Glomerular visceral epithelial cell (primary cell): ENCODE data around the gene KRT6A.
"Not testable (repeated sequence)": the region's sequence is repeated elsewhere in the genome, so short reads cannot be mapped to it uniquely, and the experiment has no call there.

ENCODE experiments used
- DNase-seq: peaks from one replicate; pipeline ENCODE4 v3.0.0-alpha.2; 2016; ENCODE audit errors: extremely low spot score

KRT6A gene

GRCh38 chr12:52464897-52465296 lies 28.2 kb downstream of the KRT6A start:
- DNase-seq = no peak

DNA sequence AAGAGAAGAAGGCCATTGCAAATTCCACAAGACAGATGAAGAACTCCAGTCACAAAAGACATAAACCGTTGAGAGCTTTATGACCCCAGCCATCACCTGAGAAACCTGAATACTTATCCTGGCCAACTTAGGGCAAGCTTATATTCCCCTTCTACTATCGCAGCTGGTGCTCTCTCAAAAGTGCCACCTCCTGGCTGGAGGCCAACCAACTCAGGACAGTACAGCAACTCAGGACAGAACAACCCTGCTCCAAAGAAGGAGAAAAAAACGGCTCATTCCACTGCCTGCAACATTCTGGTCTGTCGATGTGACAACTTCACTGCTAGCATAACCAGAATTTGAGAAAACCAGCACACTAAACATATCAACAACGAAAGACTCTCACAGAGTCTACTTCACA lies 31.4 kb downstream of the KRT6A start:
- no peak for DNase-seq

DNA sequence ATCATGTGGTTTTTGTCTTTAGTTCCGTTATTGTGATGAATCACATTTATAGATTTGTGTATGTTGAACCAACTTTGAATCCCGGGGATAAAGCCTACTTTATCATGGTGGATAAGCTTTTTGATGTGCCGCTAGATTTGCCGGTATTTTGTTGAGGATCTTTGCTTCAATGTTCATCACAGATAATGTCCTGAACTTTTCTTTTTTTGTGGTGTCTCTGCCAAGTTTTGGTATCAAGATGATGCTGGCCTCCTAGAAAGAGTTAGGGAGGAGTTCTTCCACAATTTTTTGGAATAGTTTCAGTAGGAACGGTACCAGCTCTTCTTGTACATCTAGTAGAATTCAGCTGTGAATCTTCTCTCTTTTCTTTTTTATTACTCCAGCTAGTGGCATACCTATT lies 34.2 kb downstream of the KRT6A start:
- DNase-seq = no peak

GRCh38 chr12:52455821-52456220 lies 37.2 kb downstream of the KRT6A start:
- no peak for DNase-seq

- no peak for DNase-seq
These were observed 38.5 kb downstream of the KRT6A start for GRCh38 chr12:52454411-52455201.

GRCh38 chr12:52452101-52452500 lies 41.0 kb downstream of the KRT6A start, which contains the start of gene KRT6B:
Gene KRT6B (minus strand): TSS chr12:52452146. CDS start chr12:52452078, 68 bp downstream.
- no peak for DNase-seq

- DNase-seq = no peak
These were observed 44.8 kb downstream of the KRT6A start for GRCh38 chr12:52448228-52448627.

DNA sequence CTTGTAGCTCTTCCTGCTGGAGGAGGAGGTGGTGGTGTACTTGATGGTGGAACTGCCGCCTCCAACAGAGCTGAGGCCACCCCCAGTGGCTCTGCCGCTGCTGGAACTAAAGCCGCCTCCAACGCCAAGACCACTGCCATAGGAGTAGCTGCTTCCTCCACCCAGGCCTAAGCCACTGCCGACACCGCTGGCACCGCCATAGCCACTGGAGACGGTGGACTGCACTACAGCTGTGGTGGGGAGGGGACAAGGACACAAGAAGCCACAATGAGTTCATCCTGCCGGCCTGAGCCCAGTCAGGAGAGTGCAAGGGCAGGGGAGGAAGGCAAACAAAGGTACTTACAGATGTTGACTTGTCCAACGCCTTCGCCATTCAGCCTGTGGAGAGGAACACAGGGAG lies 45.9 kb downstream of the KRT6A start:
- DNase-seq = not testable (repeated sequence)

DNA sequence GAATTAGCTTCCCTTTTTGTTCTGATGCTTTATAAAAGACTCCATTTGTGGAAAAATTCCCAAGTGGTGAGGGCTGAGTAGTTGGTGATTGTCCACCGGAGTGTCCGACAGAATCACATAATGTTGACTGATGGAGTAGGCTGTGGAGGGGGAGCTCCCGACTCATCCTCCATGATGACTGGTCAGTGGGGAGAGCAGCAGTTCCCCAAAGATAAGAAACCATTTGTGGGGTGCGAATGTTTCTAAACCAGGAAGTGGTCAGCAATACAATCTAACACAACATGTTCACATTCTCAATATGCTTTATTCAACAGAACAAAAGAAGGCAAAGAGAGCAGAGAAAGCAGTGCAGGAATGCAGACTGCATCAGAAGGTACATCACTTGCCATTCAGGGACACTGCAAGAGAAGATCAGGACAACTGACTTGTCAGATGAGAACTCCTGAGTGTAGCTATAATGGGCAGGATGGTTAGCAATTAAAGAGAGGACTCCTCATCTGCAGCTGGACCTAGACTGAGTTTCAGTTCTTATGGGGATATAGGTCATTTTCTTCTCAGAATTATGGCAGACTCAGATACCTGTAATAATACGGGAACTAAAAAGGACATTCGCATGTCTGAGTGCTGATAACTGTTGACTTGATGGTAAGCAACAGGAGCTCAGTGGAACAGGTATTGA lies 46.6 kb downstream of the KRT6A start:
- no peak for DNase-seq

DNA sequence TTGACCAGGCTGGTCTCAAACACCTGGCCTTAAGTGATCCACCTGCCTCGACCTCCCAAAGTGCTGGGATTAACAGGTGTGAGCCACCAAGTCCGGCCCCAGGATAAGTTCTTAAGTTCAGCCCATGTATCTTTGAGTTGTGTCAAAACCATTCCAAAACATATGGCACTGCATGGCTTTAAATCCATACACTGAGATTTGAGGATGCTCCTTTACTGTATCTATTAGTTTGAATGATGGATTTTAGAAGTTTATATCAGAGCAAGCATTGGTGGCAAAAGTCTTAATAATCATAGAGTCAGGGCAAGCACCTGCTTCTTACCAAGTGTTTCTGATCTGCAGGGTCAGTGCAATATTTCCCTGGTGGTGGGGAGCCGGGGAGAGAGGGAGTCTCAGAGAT lies 47.2 kb downstream of the KRT6A start:
- DNase-seq = no peak

GRCh38 chr12:52444647-52445595 lies 48.1 kb downstream of the KRT6A start:
- DNase-seq = no peak

- no peak for DNase-seq
These were observed 49.1 kb downstream of the KRT6A start for GRCh38 chr12:52443966-52444365.

- DNase-seq = peak; percentile 95
These were observed 50.4 kb downstream of the KRT6A start for GRCh38 chr12:52442600-52443061.

- DNase-seq = peak; percentile 26
These were observed 51.6 kb downstream of the KRT6A start for GRCh38 chr12:52441320-52441911.

GRCh38 chr12:52440821-52441319 lies 52.2 kb downstream of the KRT6A start:
- peak; percentile 55 for DNase-seq

DNA sequence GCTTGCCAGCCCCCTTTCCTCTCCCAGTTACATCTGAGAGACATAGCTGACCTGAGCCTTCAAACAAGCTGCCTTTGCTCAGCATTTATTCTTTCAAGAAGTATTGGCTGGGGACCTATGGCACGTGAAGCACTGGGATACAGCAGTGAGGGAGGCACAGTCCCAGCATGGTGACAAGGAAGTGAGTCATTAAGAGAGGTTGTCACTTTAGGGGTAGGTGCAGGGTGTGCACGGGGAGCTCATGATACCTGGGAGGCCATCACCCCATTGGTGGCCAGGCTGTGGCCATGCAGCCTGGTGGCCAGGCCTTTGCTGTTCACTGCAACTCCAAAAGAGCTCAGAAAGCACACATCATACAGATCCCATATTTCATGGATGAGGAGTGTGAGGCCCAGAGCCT lies 53.2 kb downstream of the KRT6A start:
- DNase-seq = no peak

DNA sequence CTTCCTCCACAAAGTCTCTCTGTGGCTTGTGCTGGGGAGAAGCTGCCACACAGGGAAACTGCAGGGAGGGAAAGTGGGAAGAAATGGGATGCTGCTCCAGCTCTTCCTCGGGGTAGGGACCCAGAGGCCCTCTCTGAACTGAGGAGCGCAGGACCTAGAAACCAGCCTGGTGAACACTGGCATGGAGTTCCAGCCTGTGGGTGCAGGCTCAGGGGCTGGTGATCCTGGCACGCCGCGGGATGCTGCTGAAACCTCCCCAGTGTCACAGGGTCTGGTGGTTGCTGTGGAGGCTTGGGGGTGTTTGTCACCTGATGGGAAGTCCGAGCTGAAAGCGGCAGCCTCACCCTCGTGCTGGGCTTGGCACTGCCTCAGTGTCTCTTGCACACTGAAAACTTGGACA lies 53.6 kb downstream of the KRT6A start:
- DNase-seq = no peak

- no peak for DNase-seq
These were observed 54.5 kb downstream of the KRT6A start for GRCh38 chr12:52438305-52439301.

- DNase-seq = no peak
These were observed 55.5 kb downstream of the KRT6A start for GRCh38 chr12:52437508-52437907.
